ENCODE results near the gene DIP2C. TPM values are rescaled to one million over a fixed set of nuclear protein-coding genes. Genes with fewer than 3 reads are reported as not detected.

The DIP2C gene
- total RNA-seq, 2 donors from 2014 or later = 12.3 to 41.8 TPM

- WGBS = 89% methylated on average over 27 of the region's 27 CpGs
- Histone ChIP-seq H3K9me3 (no peaks in the 10 kb centered on the region), H3K36me3 (no peaks in the 10 kb centered on the region), H3K4me3 (no peak overlapping the region), H3K4me1 (replicated peaks) (no peaks in the 10 kb centered on the region), H3K27ac (no peak overlapping the region), H3K27me3 (replicated peaks; ENCODE audit: insufficient read depth) (no peaks in the 10 kb centered on the region)
- DNase-seq (ENCODE audit: low spot score) = no peak
- intact Hi-C loops (cut with DNase I) = no loop called here
- TF ChIP-seq POLR2A (IDR thresholded peaks at IDR 0.05) = no peak
- no peak for TF ChIP-seq CTCF (IDR thresholded peaks at IDR 0.05)
Observed at GRCh38 chr10:391847-392704, 297.4 kb downstream of the DIP2C start.

- Histone ChIP-seq H3K4me3 (no peak overlapping the region), H3K27me3 (replicated peaks; ENCODE audit: insufficient read depth) (no peaks in the 10 kb centered on the region), H3K36me3 (no peaks in the 10 kb centered on the region), H3K9me3 (no peaks in the 10 kb centered on the region), H3K27ac (no peak overlapping the region), H3K4me1 (replicated peaks) (no peaks in the 10 kb centered on the region)
- TF ChIP-seq POLR2AphosphoS5 (IDR thresholded peaks at IDR 0.05) = no peak
- intact Hi-C loops (cut with DNase I) = no loop called here
- DNase-seq (ENCODE audit: low spot score) = no peak
- WGBS = 58% methylated on average over 9 of the region's 9 CpGs
Observed at GRCh38 chr10:391305-391704, 298.2 kb downstream of the DIP2C start.

GRCh38 chr10:390449-391100, 298.9 kb downstream of the DIP2C start:
- no peak overlapping the region for H3K27ac ChIP-seq
- intact Hi-C loops (cut with DNase I) = no loop called here
- no peaks in the 10 kb centered on the region for H3K36me3 ChIP-seq
- WGBS = 92% methylated on average over 32 of the region's 32 CpGs
- TF ChIP-seq POLR2A (IDR thresholded peaks at IDR 0.05) = no peak
- TF ChIP-seq POLR2AphosphoS5 (IDR thresholded peaks at IDR 0.05) = no peak
- no peak for TF ChIP-seq CTCF (IDR thresholded peaks at IDR 0.05)
- H3K9me3 ChIP-seq = no peaks in the 10 kb centered on the region
- no peaks in the 10 kb centered on the region for H3K27me3 ChIP-seq (replicated peaks; ENCODE audit: insufficient read depth)
- no peak overlapping the region for H3K4me3 ChIP-seq
- H3K4me1 ChIP-seq (replicated peaks) = no peaks in the 10 kb centered on the region
- DNase-seq (ENCODE audit: low spot score) = no peak

- Histone ChIP-seq H3K27me3 (replicated peaks; ENCODE audit: insufficient read depth) (no peaks in the 10 kb centered on the region), H3K4me1 (replicated peaks) (no peaks in the 10 kb centered on the region), H3K4me3 (no peak overlapping the region), H3K36me3 (no peaks in the 10 kb centered on the region), H3K27ac (no peak overlapping the region), H3K9me3 (no peaks in the 10 kb centered on the region)
- intact Hi-C loops (cut with DNase I) = no loop called here
- 89% methylated on average over 23 of the region's 23 CpGs for WGBS
- DNase-seq (ENCODE audit: low spot score) = no peak
- TF ChIP-seq CTCF (IDR thresholded peaks at IDR 0.05) = no peak
- TF ChIP-seq POLR2AphosphoS5 (IDR thresholded peaks at IDR 0.05) = no peak
- TF ChIP-seq POLR2A (IDR thresholded peaks at IDR 0.05) = no peak
Observed at GRCh38 chr10:389836-390448, 299.5 kb downstream of the DIP2C start.

GRCh38 chr10:389261-389790, 300.1 kb downstream of the DIP2C start:
- Histone ChIP-seq H3K4me1 (replicated peaks) (no peaks in the 10 kb centered on the region), H3K4me3 (no peak overlapping the region), H3K9me3 (no peaks in the 10 kb centered on the region), H3K27ac (no peak overlapping the region), H3K27me3 (replicated peaks; ENCODE audit: insufficient read depth) (no peaks in the 10 kb centered on the region), H3K36me3 (no peaks in the 10 kb centered on the region)
- WGBS = 94% methylated on average over 16 of the region's 16 CpGs
- no peak for DNase-seq (ENCODE audit: low spot score)
- intact Hi-C loops (cut with DNase I) = no loop called here
- TF ChIP-seq POLR2AphosphoS5 (IDR thresholded peaks at IDR 0.05) = no peak
- TF ChIP-seq CTCF (IDR thresholded peaks at IDR 0.05) = no peak
- no peak for TF ChIP-seq POLR2A (IDR thresholded peaks at IDR 0.05)

All from prostate gland (tissue), 2 donors.